Measurements from ENCODE around the gene MBLAC2.

MBLAC2 gene

GRCh38 chr5:90503596-90503995, 29.0 kb upstream of the MBLAC2 start:
- POLR2A ChIA-PET = no interaction called here
- peaks cover 0 to 6% (median 0%) of the 10 kb centered on the region in 4 experiments for H3K36me3 ChIP-seq (ENCODE audit: control insufficient read depth in 4 of 4, insufficient read depth in 4 of 4, low read length in 3 of 4)
- WGBS (ENCODE audit: insufficient coverage) = no CpG with 5 or more reads among the region's 1 CpG
- no peaks in the 10 kb centered on the region for H3K9me3 ChIP-seq (ENCODE audit: control extremely low read depth in 1 of 5, control insufficient read depth in 4 of 5, insufficient read depth in 2 of 5, low read depth in 1 of 5, low read length in 4 of 5)
- DNase-seq = no peak
- H3K4me3 ChIP-seq (ENCODE audit: control insufficient read depth in 1 of 7, extremely low read depth in 1 of 7, insufficient read depth in 4 of 7, low read depth in 2 of 7, low read length in 6 of 7) = no peak overlapping the region
- H3K27me3 ChIP-seq (replicated peaks in 2 of 5; ENCODE audit: control insufficient read depth in 4 of 5, insufficient read depth in 5 of 5, low read length in 4 of 5) = no peaks in the 10 kb centered on the region
- CTCF ChIA-PET = no interaction called here
- no peak overlapping the region for H3K27ac ChIP-seq (ENCODE audit: insufficient read depth in 1 of 2, low read depth in 1 of 2, low read length in 2 of 2, poor library complexity in 1 of 2, severe bottlenecking in 2 of 2)
- no peaks in the 10 kb centered on the region for H3K4me1 ChIP-seq (ENCODE audit: control extremely low read depth in 1 of 4, control insufficient read depth in 4 of 4, insufficient read depth in 4 of 4, low read length in 3 of 4)

DNA sequence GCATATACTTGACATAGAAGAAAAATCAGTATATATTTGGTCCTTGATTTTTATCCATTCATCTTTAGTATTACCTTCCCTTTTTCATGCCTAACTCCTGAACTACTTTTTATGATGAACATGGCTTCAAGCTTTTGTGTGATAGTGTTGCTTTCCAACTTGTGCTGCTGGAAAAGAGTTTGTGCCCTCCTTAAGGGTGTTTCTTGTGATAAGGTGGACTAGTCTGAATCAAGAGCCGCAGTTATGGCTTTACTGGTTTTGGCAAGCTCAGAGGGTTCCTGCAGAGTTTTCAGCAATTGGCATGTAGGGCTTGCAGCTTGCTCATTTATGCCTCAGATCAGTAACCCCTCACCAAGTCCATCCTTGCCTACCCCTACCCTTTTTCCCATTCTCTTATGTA, 20.6 kb upstream of the MBLAC2 start:
- H3K4me1 ChIP-seq (ENCODE audit: control extremely low read depth in 1 of 4, control insufficient read depth in 4 of 4, insufficient read depth in 4 of 4, low read length in 3 of 4) = no peaks in the 10 kb centered on the region
- peaks cover 0 to 4% (median 0%) of the 10 kb centered on the region in 5 experiments for H3K9me3 ChIP-seq (ENCODE audit: control extremely low read depth in 1 of 5, control insufficient read depth in 4 of 5, insufficient read depth in 2 of 5, low read depth in 1 of 5, low read length in 4 of 5)
- WGBS (ENCODE audit: insufficient coverage) = no CpG with 5 or more reads among the region's 1 CpG
- H3K4me3 ChIP-seq (ENCODE audit: control insufficient read depth in 1 of 7, extremely low read depth in 1 of 7, insufficient read depth in 4 of 7, low read depth in 2 of 7, low read length in 6 of 7) = no peak overlapping the region
- H3K36me3 ChIP-seq (ENCODE audit: control insufficient read depth in 4 of 4, insufficient read depth in 4 of 4, low read length in 3 of 4) = peaks cover 0 to 8% (median 3%) of the 10 kb centered on the region in 4 experiments
- H3K27me3 ChIP-seq (replicated peaks in 2 of 5; ENCODE audit: control insufficient read depth in 4 of 5, insufficient read depth in 5 of 5, low read length in 4 of 5) = no peaks in the 10 kb centered on the region
- no peak overlapping the region for H3K27ac ChIP-seq (ENCODE audit: insufficient read depth in 1 of 2, low read depth in 1 of 2, low read length in 2 of 2, poor library complexity in 1 of 2, severe bottlenecking in 2 of 2)
- POLR2A ChIA-PET = no interaction called here
- CTCF ChIA-PET = no interaction called here
- no peak for DNase-seq

DNA sequence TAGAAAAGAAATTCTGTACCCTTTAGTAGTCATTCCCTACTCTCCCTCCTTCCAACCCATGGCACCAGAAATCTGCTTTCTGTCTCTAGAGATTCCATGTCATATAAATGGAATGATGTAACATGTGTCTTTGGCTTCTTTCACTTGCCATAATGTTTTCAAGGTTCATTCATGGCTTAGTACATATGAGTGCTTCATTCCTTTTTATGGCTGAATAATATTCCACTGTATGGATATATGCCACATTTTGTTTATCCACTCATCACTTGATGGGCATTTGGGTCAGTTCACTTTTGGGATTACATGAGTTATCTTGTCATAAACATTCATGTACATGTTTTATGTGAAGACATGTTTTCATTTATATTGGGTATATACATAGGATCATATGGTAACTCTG, 19.5 kb upstream of the MBLAC2 start:
- POLR2A ChIA-PET = no interaction called here
- peaks cover 0 to 7% (median 3%) of the 10 kb centered on the region in 4 experiments for H3K36me3 ChIP-seq (ENCODE audit: control insufficient read depth in 4 of 4, insufficient read depth in 4 of 4, low read length in 3 of 4)
- no peak overlapping the region for H3K27ac ChIP-seq (ENCODE audit: insufficient read depth in 1 of 2, low read depth in 1 of 2, low read length in 2 of 2, poor library complexity in 1 of 2, severe bottlenecking in 2 of 2)
- no peaks in the 10 kb centered on the region for H3K27me3 ChIP-seq (replicated peaks in 2 of 5; ENCODE audit: control insufficient read depth in 4 of 5, insufficient read depth in 5 of 5, low read length in 4 of 5)
- no peak for DNase-seq
- H3K9me3 ChIP-seq (ENCODE audit: control extremely low read depth in 1 of 5, control insufficient read depth in 4 of 5, insufficient read depth in 2 of 5, low read depth in 1 of 5, low read length in 4 of 5) = peaks cover 0 to 4% (median 0%) of the 10 kb centered on the region in 5 experiments
- no peaks in the 10 kb centered on the region for H3K4me1 ChIP-seq (ENCODE audit: control extremely low read depth in 1 of 4, control insufficient read depth in 4 of 4, insufficient read depth in 4 of 4, low read length in 3 of 4)
- CTCF ChIA-PET = no interaction called here
- no peak overlapping the region for H3K4me3 ChIP-seq (ENCODE audit: control insufficient read depth in 1 of 7, extremely low read depth in 1 of 7, insufficient read depth in 4 of 7, low read depth in 2 of 7, low read length in 6 of 7)

- H3K27ac ChIP-seq (ENCODE audit: insufficient read depth in 1 of 2, low read depth in 1 of 2, low read length in 2 of 2, poor library complexity in 1 of 2, severe bottlenecking in 2 of 2) = no peak overlapping the region
Measured at GRCh38 chr5:90488791-90489190, 14.2 kb upstream of the MBLAC2 start.

DNA sequence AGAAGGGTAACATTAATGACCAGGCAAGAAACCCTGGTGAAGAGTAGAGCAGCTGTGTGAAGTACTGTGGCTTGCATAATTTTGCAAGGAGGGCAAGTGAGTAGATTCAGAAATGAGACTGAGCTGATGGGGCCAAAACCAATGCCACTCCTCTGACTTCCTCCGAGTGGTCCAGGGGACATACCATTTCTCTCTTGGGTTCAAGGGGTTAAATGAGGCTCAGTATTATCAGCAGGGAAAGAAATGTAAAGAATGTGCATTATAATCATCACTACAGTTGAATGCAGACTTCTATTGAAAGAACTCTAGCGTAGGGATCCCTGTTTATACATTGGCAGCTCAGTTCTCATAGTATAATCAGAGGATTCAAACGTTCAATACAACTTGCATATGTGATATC, 10.0 kb upstream of the MBLAC2 start:
- ChIA-PET POLR2A (interaction anchor here (0.7 to 1.7 kb wide), 2 partner anchors 10 to 1157 kb away, joined by 3 to 6 read pairs; partner anchors contain the start of genes MBLAC2 and POLR3G), CTCF (interaction anchor here (1.8 kb wide), 1 partner anchor 9 kb away, joined by 9 read pairs; the partner anchor contains the start of genes MBLAC2 and POLR3G)
- H3K9me3 ChIP-seq (ENCODE audit: control extremely low read depth in 1 of 5, control insufficient read depth in 4 of 5, insufficient read depth in 2 of 5, low read depth in 1 of 5, low read length in 4 of 5) = no peaks in the 10 kb centered on the region
- H3K36me3 ChIP-seq (ENCODE audit: control insufficient read depth in 4 of 4, insufficient read depth in 4 of 4, low read length in 3 of 4) = peaks cover 0 to 7% (median 0%) of the 10 kb centered on the region in 4 experiments
- no peaks in the 10 kb centered on the region for H3K27me3 ChIP-seq (replicated peaks in 2 of 5; ENCODE audit: control insufficient read depth in 4 of 5, insufficient read depth in 5 of 5, low read length in 4 of 5)
- H3K4me1 ChIP-seq (ENCODE audit: control extremely low read depth in 1 of 4, control insufficient read depth in 4 of 4, insufficient read depth in 4 of 4, low read length in 3 of 4) = peaks cover 0 to 4% (median 1%) of the 10 kb centered on the region in 4 experiments
- no peak for DNase-seq
- H3K27ac ChIP-seq (ENCODE audit: insufficient read depth in 1 of 2, low read depth in 1 of 2, low read length in 2 of 2, poor library complexity in 1 of 2, severe bottlenecking in 2 of 2) = no peak overlapping the region
- no peak overlapping the region for H3K4me3 ChIP-seq (ENCODE audit: control insufficient read depth in 1 of 7, extremely low read depth in 1 of 7, insufficient read depth in 4 of 7, low read depth in 2 of 7, low read length in 6 of 7)
- 100% methylated on average over 2 of the region's 3 CpGs for WGBS (ENCODE audit: insufficient coverage)

More at GRCh38 chr5:90488791-90489190, 14.2 kb upstream of the MBLAC2 start:
- Histone ChIP-seq H3K27me3 (replicated peaks in 2 of 5; ENCODE audit: control insufficient read depth in 4 of 5, insufficient read depth in 5 of 5, low read length in 4 of 5) (no peaks in the 10 kb centered on the region), H3K36me3 (ENCODE audit: control insufficient read depth in 4 of 4, insufficient read depth in 4 of 4, low read length in 3 of 4) (peaks cover 0 to 6% (median under 1%) of the 10 kb centered on the region in 4 experiments), H3K9me3 (ENCODE audit: control extremely low read depth in 1 of 5, control insufficient read depth in 4 of 5, insufficient read depth in 2 of 5, low read depth in 1 of 5, low read length in 4 of 5) (no peaks in the 10 kb centered on the region), H3K4me3 (ENCODE audit: control insufficient read depth in 1 of 7, extremely low read depth in 1 of 7, insufficient read depth in 4 of 7, low read depth in 2 of 7, low read length in 6 of 7) (no peak overlapping the region), H3K4me1 (ENCODE audit: control extremely low read depth in 1 of 4, control insufficient read depth in 4 of 4, insufficient read depth in 4 of 4, low read length in 3 of 4) (peaks cover 0 to 4% (median 1%) of the 10 kb centered on the region in 4 experiments)
- ChIA-PET CTCF (no interaction called here), POLR2A (no interaction called here)
- WGBS (ENCODE audit: insufficient coverage) = no CpG with 5 or more reads among the region's 2 CpGs
- no peak for DNase-seq

DNA sequence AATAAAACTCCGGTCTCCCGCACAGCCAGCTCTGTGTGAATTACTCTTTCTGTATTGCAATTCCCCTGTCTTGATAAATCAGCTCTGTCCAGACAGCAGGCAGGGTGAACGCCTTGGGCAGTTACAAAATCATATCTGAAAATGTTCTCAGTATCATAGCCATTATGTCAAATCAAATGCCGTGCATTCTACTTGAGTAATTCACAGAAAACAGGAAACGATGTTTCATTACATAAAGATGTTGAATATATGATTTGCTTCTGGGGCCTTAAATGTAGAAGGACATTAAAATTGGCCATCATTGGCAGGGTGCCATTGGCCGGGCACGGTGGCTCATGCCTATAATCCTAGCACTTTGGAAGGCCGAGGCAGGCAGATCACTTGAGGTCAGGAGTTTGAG, 8.6 kb upstream of the MBLAC2 start:
- 97% methylated on average over 8 of the region's 8 CpGs for WGBS (ENCODE audit: insufficient coverage)
- H3K4me1 ChIP-seq (ENCODE audit: control extremely low read depth in 1 of 4, control insufficient read depth in 4 of 4, insufficient read depth in 4 of 4, low read length in 3 of 4) = no peaks in the 10 kb centered on the region
- CTCF ChIA-PET = interaction anchor here (1.8 kb wide), 1 partner anchor 8 kb away, joined by 9 read pairs; the partner anchor contains the start of genes MBLAC2 and POLR3G

GRCh38 chr5:90480699-90481098, 6.1 kb upstream of the MBLAC2 start:
- ChIA-PET POLR2A (no interaction called here), CTCF (no interaction called here)
- 100% methylated on average over 1 of the region's 1 CpG for WGBS (ENCODE audit: insufficient coverage)
- H3K4me3 ChIP-seq (ENCODE audit: control insufficient read depth in 1 of 7, extremely low read depth in 1 of 7, insufficient read depth in 4 of 7, low read depth in 2 of 7, low read length in 6 of 7) = no peak overlapping the region
- H3K36me3 ChIP-seq (ENCODE audit: control insufficient read depth in 4 of 4, insufficient read depth in 4 of 4, low read length in 3 of 4) = peaks cover 0 to 3% (median 0%) of the 10 kb centered on the region in 4 experiments
- DNase-seq = no peak
- no peaks in the 10 kb centered on the region for H3K4me1 ChIP-seq (ENCODE audit: control extremely low read depth in 1 of 4, control insufficient read depth in 4 of 4, insufficient read depth in 4 of 4, low read length in 3 of 4)
- no peaks in the 10 kb centered on the region for H3K27me3 ChIP-seq (replicated peaks in 2 of 5; ENCODE audit: control insufficient read depth in 4 of 5, insufficient read depth in 5 of 5, low read length in 4 of 5)
- H3K9me3 ChIP-seq (ENCODE audit: control extremely low read depth in 1 of 5, control insufficient read depth in 4 of 5, insufficient read depth in 2 of 5, low read depth in 1 of 5, low read length in 4 of 5) = no peaks in the 10 kb centered on the region
- no peak overlapping the region for H3K27ac ChIP-seq (ENCODE audit: insufficient read depth in 1 of 2, low read depth in 1 of 2, low read length in 2 of 2, poor library complexity in 1 of 2, severe bottlenecking in 2 of 2)

More for the DNA sequence above, 8.6 kb upstream of the MBLAC2 start:
- no peak overlapping the region for H3K4me3 ChIP-seq (ENCODE audit: control insufficient read depth in 1 of 7, extremely low read depth in 1 of 7, insufficient read depth in 4 of 7, low read depth in 2 of 7, low read length in 6 of 7)
- H3K9me3 ChIP-seq (ENCODE audit: control extremely low read depth in 1 of 5, control insufficient read depth in 4 of 5, insufficient read depth in 2 of 5, low read depth in 1 of 5, low read length in 4 of 5) = no peaks in the 10 kb centered on the region
- H3K27ac ChIP-seq (ENCODE audit: insufficient read depth in 1 of 2, low read depth in 1 of 2, low read length in 2 of 2, poor library complexity in 1 of 2, severe bottlenecking in 2 of 2) = no peak overlapping the region
- POLR2A ChIA-PET = interaction anchor here (1.7 kb wide), 1 partner anchor 8 kb away, joined by 6 read pairs; the partner anchor contains the start of genes MBLAC2 and POLR3G
- H3K27me3 ChIP-seq (replicated peaks in 2 of 5; ENCODE audit: control insufficient read depth in 4 of 5, insufficient read depth in 5 of 5, low read length in 4 of 5) = no peaks in the 10 kb centered on the region
- peaks cover 0 to 7% (median 0%) of the 10 kb centered on the region in 4 experiments for H3K36me3 ChIP-seq (ENCODE audit: control insufficient read depth in 4 of 4, insufficient read depth in 4 of 4, low read length in 3 of 4)
- DNase-seq = no peak

Data from common myeloid progenitor, CD34-positive (primary cell).